Skeletal muscle tissue (tissue), 4 donors: ENCODE data around the gene CAMK1G. TPM values are rescaled to one million over a fixed set of nuclear protein-coding genes. Genes with fewer than 3 reads are reported as not detected.

Experiments used
- H3K27ac ChIP-seq: one replicate; pipeline ENCODE4 v1.7.0; 2013; ENCODE audit warnings: mild to moderate bottlenecking, low read depth, low read length, inconsistent platforms
- H3K27me3 ChIP-seq, 3 donors: one replicate each; pipeline ENCODE4 v1.7.0; 2013; ENCODE audit warnings: low read length in 3 of 3; ENCODE audit not compliant: control insufficient read depth in 3 of 3, insufficient read depth in 3 of 3
- H3K36me3 ChIP-seq, 3 donors: one replicate each; pipeline ENCODE4 v1.7.0; 2013; ENCODE audit warnings: low read length in 3 of 3; ENCODE audit not compliant: control insufficient read depth in 3 of 3, insufficient read depth in 3 of 3
- H3K4me1 ChIP-seq, 3 donors: one replicate each; pipeline ENCODE4 v1.7.0; 2013; ENCODE audit warnings: low read length in 3 of 3, mild to moderate bottlenecking in 3 of 3; ENCODE audit not compliant: control insufficient read depth in 3 of 3, insufficient read depth in 3 of 3
- H3K4me3 ChIP-seq, 3 donors: one replicate each; pipeline ENCODE4 v1.7.0; 2013; ENCODE audit warnings: low read length in 3 of 3
- H3K9ac ChIP-seq, 3 donors: one replicate each; pipeline ENCODE4 v1.7.0; 2013; ENCODE audit warnings: low read length in 3 of 3, mild to moderate bottlenecking in 3 of 3, moderate library complexity in 2 of 3, low read depth in 1 of 3
- H3K9me3 ChIP-seq, 3 donors: one replicate each; pipeline ENCODE4 v1.7.0; 2013; ENCODE audit warnings: low read length in 3 of 3; ENCODE audit not compliant: control insufficient read depth in 3 of 3
- total RNA-seq: library from RNA; depleted of rRNA; stranded (reverse); fragments of >200 nt; gene quantifications from one replicate; pipeline ENCODE4 v1.2.3, GENCODE V29; 2014
- donor health status: Osteomylitis.

The CAMK1G gene
- total RNA-seq = not detected

- H3K4me3 ChIP-seq = no peak within 1 kb of the TSS
- H3K36me3 ChIP-seq = no peaks in the 10 kb centered on the region
- H3K9ac ChIP-seq = no peak within 1 kb of the TSS
- no peak within 1 kb of the TSS for H3K27ac ChIP-seq
- H3K27me3 ChIP-seq = peaks cover 20 to 30% (median 27%) of the 10 kb centered on the region in 3 donors
- H3K4me1 ChIP-seq = peaks cover 6 to 12% (median 9%) of the 10 kb centered on the region in 3 donors
- H3K9me3 ChIP-seq = no peaks in the 10 kb centered on the region
Observed at GRCh38 chr1:209583408-209583807, at the start of gene CAMK1G. Gene CAMK1G (plus strand): TSS chr1:209583714. CDS start chr1:209594984, 11,270 bp downstream.

GRCh38 chr1:209534496-209535250, 48.8 kb upstream of the CAMK1G start:
- no peaks in the 10 kb centered on the region for H3K4me1 ChIP-seq
- H3K9me3 ChIP-seq = no peaks in the 10 kb centered on the region
- no peak overlapping the region for H3K4me3 ChIP-seq
- H3K36me3 ChIP-seq = no peaks in the 10 kb centered on the region
- peaks cover 0 to 13% (median 12%) of the 10 kb centered on the region in 3 donors for H3K27me3 ChIP-seq
- no peak overlapping the region for H3K27ac ChIP-seq
- no peak overlapping the region for H3K9ac ChIP-seq

- Histone ChIP-seq H3K27ac (no peak overlapping the region), H3K36me3 (no peaks in the 10 kb centered on the region), H3K4me1 (no peaks in the 10 kb centered on the region), H3K4me3 (no peak overlapping the region), H3K9me3 (no peaks in the 10 kb centered on the region), H3K9ac (no peak overlapping the region), H3K27me3 (peaks cover 0 to 11% (median 9%) of the 10 kb centered on the region in 3 donors)
Observed at GRCh38 chr1:209536843-209537242, 46.7 kb upstream of the CAMK1G start.

- no peaks in the 10 kb centered on the region for H3K36me3 ChIP-seq
- H3K4me3 ChIP-seq = no peak overlapping the region
- H3K27me3 ChIP-seq = peaks cover 0 to 11% (median 9%) of the 10 kb centered on the region in 3 donors
- H3K27ac ChIP-seq = no peak overlapping the region
- H3K9ac ChIP-seq = no peak overlapping the region
- H3K9me3 ChIP-seq = no peaks in the 10 kb centered on the region
- no peaks in the 10 kb centered on the region for H3K4me1 ChIP-seq
Observed at GRCh38 chr1:209537336-209538114, 46.0 kb upstream of the CAMK1G start.

- Histone ChIP-seq H3K36me3 (no peaks in the 10 kb centered on the region), H3K27ac (no peak overlapping the region), H3K27me3 (peaks cover 0 to 9% (median 8%) of the 10 kb centered on the region in 3 donors), H3K4me1 (no peaks in the 10 kb centered on the region), H3K9ac (no peak overlapping the region), H3K4me3 (no peak overlapping the region), H3K9me3 (no peaks in the 10 kb centered on the region)
Observed at GRCh38 chr1:209539576-209539975, 43.9 kb upstream of the CAMK1G start.

- peaks cover 2 to 15% (median 4%) of the 10 kb centered on the region in 3 donors for H3K27me3 ChIP-seq
Observed at GRCh38 chr1:209542585-209542984, 40.9 kb upstream of the CAMK1G start.

GRCh38 chr1:209544098-209544497, 39.4 kb upstream of the CAMK1G start:
- no peak overlapping the region for H3K4me3 ChIP-seq
- no peak overlapping the region for H3K27ac ChIP-seq
- H3K27me3 ChIP-seq = peaks cover 0 to 10% (median 5%) of the 10 kb centered on the region in 3 donors
- no peaks in the 10 kb centered on the region for H3K9me3 ChIP-seq
- H3K4me1 ChIP-seq = no peaks in the 10 kb centered on the region
- no peaks in the 10 kb centered on the region for H3K36me3 ChIP-seq
- H3K9ac ChIP-seq = no peak overlapping the region

More at GRCh38 chr1:209542585-209542984, 40.9 kb upstream of the CAMK1G start:
- H3K4me1 ChIP-seq = no peaks in the 10 kb centered on the region
- no peaks in the 10 kb centered on the region for H3K9me3 ChIP-seq
- H3K36me3 ChIP-seq = no peaks in the 10 kb centered on the region
- H3K9ac ChIP-seq = no peak overlapping the region
- H3K4me3 ChIP-seq = no peak overlapping the region
- H3K27ac ChIP-seq = no peak overlapping the region

- peaks cover 1 to 14% (median 7%) of the 10 kb centered on the region in 3 donors for H3K27me3 ChIP-seq
- no peak overlapping the region for H3K9ac ChIP-seq
- no peaks in the 10 kb centered on the region for H3K9me3 ChIP-seq
- H3K4me1 ChIP-seq = no peaks in the 10 kb centered on the region
- no peak overlapping the region for H3K4me3 ChIP-seq
- no peak overlapping the region for H3K27ac ChIP-seq
- H3K36me3 ChIP-seq = no peaks in the 10 kb centered on the region
Observed at GRCh38 chr1:209545423-209545822, 38.1 kb upstream of the CAMK1G start.

- Histone ChIP-seq H3K9ac (no peak overlapping the region), H3K27me3 (peaks cover 6 to 14% (median 9%) of the 10 kb centered on the region in 3 donors), H3K36me3 (no peaks in the 10 kb centered on the region)
Observed at GRCh38 chr1:209546390-209547085, 37.0 kb upstream of the CAMK1G start.

More at GRCh38 chr1:209546390-209547085, 37.0 kb upstream of the CAMK1G start:
- Histone ChIP-seq H3K4me1 (no peaks in the 10 kb centered on the region), H3K9me3 (no peaks in the 10 kb centered on the region), H3K4me3 (no peak overlapping the region), H3K27ac (no peak overlapping the region)
